Epithelial cell of proximal tubule (primary cell): Measurements from ENCODE around the gene MAD1L1. TPM values are rescaled to one million over a fixed set of nuclear protein-coding genes. Genes with fewer than 3 reads are reported as not detected.

Experiments
- DNase-seq: peaks from one replicate; pipeline ENCODE4 v3.0.0-alpha.2; 2011; ENCODE audit warnings: low read depth
- H3K4me3 ChIP-seq: 2 replicates; pipeline ENCODE4 v1.5.1; 2011; ENCODE audit warnings: low read depth, mild to moderate bottlenecking, low read length
- CTCF ChIP-seq: conservative IDR thresholded peaks from 2 replicates; pipeline ENCODE4 v1.5.1; 2012; ENCODE audit warnings: low read depth, mild to moderate bottlenecking, low read length
- total RNA-seq: library from RNA; depleted of rRNA; stranded (reverse); fragments of >200 nt; gene quantifications from 2 replicates; pipeline ENCODE4 v1.2.3, GENCODE V29; 2015

The MAD1L1 gene
- total RNA-seq, 1 donor from 2014 or later, result 83.4 TPM

- no peak for TF ChIP-seq CTCF
- H3K4me3 ChIP-seq, result no peak overlapping the region
- DNase-seq, result no peak
Observed at GRCh38 chr7:1918063-1918645, 314.6 kb downstream of the MAD1L1 start.

GRCh38 chr7:1917221-1918062 is 315.3 kb downstream of the MAD1L1 start:
- DNase-seq, result no peak
- TF ChIP-seq CTCF, result no peak

GRCh38 chr7:1916601-1916970 is 316.2 kb downstream of the MAD1L1 start:
- TF ChIP-seq CTCF, result no peak
- DNase-seq, result no peak
- no peak overlapping the region for H3K4me3 ChIP-seq

More at GRCh38 chr7:1917221-1918062, 315.3 kb downstream of the MAD1L1 start:
- H3K4me3 ChIP-seq, result no peak overlapping the region

DNA sequence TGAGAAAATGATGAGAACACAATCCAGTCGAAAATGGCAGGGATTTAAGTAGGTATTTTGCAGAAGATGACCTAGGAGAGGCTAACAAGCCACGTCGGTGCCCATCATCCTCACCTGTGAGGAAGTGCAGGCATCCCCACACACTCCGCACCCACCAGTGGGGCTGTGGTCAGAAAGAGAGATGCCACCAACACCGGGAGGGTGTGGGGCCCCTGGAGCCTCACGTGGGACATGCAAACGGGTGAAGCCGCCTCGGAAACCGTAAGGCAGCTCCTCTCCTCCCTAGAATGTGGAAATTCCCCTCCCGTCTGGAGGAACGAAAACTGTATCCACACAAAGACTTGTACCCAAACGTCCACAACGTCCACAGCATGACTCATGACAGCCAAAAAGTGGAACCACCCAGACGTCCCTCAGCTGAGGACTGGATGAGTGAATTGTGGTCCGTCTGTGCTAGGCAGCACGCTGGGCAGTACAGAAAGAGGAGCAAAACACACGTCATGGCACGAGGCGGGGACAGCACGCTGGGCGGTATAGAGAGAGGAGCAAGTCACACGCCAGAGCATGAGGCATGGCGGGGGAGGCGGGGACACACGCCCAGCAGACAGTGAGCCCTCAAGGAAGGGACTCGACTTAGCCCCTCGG is 316.7 kb downstream of the MAD1L1 start:
- no peak for DNase-seq
- H3K4me3 ChIP-seq, result no peak overlapping the region
- TF ChIP-seq CTCF, result no peak

GRCh38 chr7:1915326-1915725 is 317.4 kb downstream of the MAD1L1 start:
- no peak for DNase-seq
- no peak for TF ChIP-seq CTCF
- no peak overlapping the region for H3K4me3 ChIP-seq

DNA sequence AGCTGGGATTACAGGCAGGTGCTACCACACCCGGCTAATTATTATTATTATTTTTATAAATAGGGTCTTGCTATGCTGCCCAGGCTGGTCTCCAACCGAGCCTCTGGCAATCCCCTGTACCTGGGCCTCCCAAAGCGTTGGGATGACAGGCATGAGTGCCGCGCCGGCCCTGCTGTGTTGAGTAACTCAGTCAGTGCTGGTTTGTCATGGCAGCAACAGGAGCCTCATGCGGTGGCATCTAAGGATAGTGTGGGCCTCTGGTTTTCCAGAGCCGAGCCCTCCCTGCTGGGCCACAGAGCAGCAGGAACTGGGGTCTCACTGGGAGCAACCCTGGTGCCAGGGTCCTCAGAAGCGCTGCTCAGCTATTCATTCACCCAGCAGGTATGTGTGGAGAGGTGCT is 318.0 kb downstream of the MAD1L1 start:
- no peak for DNase-seq
- H3K4me3 ChIP-seq, result no peak overlapping the region
- TF ChIP-seq CTCF, result no peak

GRCh38 chr7:1914321-1914720 is 318.4 kb downstream of the MAD1L1 start:
- no peak for TF ChIP-seq CTCF
- H3K4me3 ChIP-seq, result no peak overlapping the region
- DNase-seq, result no peak
